ENCODE measurements around the gene UBR4.

- no peak for TF ChIP-seq CTCF (IDR thresholded peaks at IDR 0.05)
- no peak for TF ChIP-seq TCF7L2 (IDR thresholded peaks at IDR 0.05; ENCODE audit: low read depth, low read length)
- TF ChIP-seq REST (IDR thresholded peaks at IDR 0.05; ENCODE audit: insufficient read depth in 1 of 2, low read depth in 2 of 2, low read length in 1 of 2): no peak
Observed at GRCh38 chr1:19169642-19170041, 40.4 kb downstream of the UBR4 start.

All from Panc1 (cell line).